ENCODE results near the gene SORBS1.

DNA sequence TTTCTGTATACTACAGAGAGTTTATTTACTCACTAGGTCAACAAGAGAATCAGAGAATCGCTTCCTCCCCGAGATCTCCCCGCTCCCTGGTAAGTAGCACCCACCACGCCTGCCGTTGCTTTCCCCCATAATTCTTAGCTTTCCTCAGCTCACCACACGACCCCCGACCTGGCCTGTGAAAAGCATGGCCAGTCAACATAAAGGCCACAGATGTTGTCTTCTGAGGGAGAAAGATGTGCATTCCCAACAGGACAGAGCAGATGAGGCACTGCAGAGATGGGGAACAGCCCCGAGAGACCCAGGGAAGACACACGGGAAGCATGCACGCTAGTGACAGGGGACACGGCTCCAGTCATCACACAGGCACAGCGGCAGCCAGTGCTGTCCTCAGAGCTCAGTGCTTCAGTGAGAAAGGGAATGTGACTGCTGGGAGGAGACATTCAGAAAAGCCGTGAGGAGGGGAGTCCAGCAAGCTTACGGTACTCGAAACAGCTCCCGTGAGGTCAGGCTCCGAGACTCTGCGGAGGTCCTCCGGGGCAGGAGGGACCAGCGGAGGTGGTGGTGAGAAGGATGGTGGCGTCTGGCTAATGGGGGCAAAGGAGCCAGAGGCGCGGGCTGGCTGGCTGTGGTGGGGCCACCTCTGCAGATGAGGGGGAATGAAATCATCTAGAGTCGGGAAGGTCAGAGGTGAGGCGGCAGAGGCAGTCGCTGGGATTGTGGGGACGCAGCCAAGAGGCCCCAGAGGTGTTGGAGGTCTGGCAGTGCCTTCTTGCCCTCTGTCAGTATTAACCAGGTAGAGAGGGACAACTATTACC lies 146.9 kb downstream of the SORBS1 start:
- peak in 1 of 2 donors; percentile 19 for TF ChIP-seq POLR2AphosphoS5 (IDR thresholded peaks at IDR 0.05; ENCODE audit: insufficient read depth in 1 of 2, low read depth in 1 of 2)
- TF ChIP-seq CTCF (IDR thresholded peaks at IDR 0.05), result no peak
